GM12872 (cell line): Measurements from ENCODE around the gene GALNT14.

Experiments used
- CTCF ChIP-seq: IDR thresholded peaks from 3 replicates; pipeline ENCODE4 v1.5.1; 2011; ENCODE audit warnings: low read depth, mild to moderate bottlenecking, low read length, moderate library complexity; ENCODE audit not compliant: insufficient read depth

Gene GALNT14

DNA sequence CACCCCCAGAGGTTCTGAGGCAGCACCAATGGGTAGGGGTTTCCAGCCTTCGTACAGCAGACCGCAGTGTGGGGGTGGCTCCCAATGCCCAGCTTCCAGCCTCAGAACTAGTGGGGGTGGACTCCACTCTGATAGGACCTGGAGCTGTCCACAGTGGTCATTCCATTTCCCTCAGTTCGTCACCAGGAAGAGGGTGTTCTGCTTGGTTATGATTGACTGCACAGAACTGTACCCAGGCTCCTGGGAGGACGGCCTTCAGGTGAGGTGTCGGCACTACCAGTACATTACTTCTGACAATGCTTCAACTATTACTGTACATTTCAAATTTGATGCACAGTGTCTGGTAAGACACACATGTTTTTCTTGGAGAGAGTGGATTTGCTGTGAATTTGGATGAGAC is 180.6 kb downstream of the GALNT14 start:
- TF ChIP-seq CTCF: no peak

- TF ChIP-seq CTCF: no peak
Observed at GRCh38 chr2:30956995-30957394, 181.2 kb downstream of the GALNT14 start.

DNA sequence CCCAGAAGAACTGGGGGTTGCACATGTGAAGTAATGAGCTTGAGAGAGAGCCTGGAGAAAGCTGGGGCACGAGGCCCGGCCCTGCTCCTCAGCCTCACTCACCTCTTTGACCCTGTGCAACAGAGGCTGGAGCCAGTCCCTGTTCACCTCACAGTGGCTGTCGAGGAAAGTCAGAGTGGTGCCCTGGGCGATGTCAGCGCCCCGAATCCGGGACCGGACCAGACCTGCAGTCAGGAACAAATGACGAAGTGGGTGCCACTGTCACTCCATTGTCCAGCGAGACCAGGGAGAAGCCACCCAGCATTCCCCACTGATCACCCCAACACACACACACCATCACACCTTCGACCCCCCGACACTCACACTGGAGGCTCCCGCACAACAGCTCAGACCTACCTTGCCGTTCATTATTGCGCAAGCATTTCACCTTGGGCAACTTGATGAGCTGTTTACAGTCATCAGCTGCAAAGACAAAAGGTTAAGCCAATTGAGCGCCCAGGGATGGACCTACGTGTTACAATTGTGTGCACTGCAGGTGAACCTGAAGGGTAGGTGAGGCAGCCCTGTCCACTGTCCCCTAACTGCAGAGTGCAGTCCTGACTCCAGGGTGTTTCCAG is 182.6 kb downstream of the GALNT14 start:
- no peak for TF ChIP-seq CTCF

DNA sequence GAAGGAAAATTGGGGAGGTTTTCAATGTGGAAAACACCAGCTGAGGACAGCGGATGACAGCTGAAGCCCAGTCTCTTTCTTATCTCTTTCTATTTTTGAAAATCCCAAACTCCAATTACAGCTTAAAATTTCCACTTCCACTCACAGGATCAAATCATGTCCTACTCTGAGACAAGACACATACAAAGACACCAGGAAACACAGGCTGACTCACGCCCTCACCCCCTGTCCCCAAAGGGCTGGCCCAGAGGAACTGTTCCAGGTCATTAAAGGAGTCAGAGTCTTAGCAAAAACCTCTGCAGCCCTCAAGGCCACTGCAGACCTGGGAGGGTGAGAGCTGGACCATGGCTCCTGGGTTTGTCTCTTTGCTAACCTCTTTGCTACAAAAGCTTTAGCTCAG is 187.9 kb downstream of the GALNT14 start:
- TF ChIP-seq CTCF: no peak

DNA sequence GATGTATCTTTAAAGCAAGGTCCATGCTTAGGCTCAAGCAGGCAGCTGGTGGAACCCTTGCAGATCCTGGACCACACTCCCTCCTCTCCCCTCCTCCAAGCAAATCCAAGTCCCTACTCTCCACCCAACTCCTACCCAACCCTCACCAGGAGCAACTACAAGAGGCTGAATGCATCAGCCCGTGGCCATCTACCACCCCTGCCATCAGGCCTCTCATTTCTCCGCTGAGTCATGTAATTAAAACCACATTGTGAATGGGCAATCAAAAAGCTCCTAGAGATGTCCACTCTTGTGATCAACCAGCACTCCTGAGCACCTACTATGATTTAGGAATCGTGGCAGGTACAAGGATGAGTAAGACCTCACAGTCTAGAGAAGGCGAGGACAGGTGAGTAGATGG is 188.8 kb downstream of the GALNT14 start:
- no peak for TF ChIP-seq CTCF

- no peak for TF ChIP-seq CTCF
Observed at GRCh38 chr2:30948857-30949256, 189.4 kb downstream of the GALNT14 start.

GRCh38 chr2:30948130-30948529 is 190.1 kb downstream of the GALNT14 start:
- no peak for TF ChIP-seq CTCF
